TTC549 (cell line): ENCODE measurements around the gene GOLGB1.

Experiments
- FAIRE-seq: peaks from 2 replicates; lab custom pipeline; 2012; peaks lifted over from hg19 to GRCh38; lab: Jason Lieb, UNC

The GOLGB1 gene

GRCh38 chr3:121637922-121638321 is 111.6 kb downstream of the GOLGB1 start:
- no peak for FAIRE-seq

- no peak for FAIRE-seq
Measured at GRCh38 chr3:121630355-121630754, 119.2 kb downstream of the GOLGB1 start.

GRCh38 chr3:121629601-121630000 is 119.9 kb downstream of the GOLGB1 start:
- FAIRE-seq = no peak

- no peak for FAIRE-seq
Measured at GRCh38 chr3:121627622-121628021, 121.9 kb downstream of the GOLGB1 start.

- no peak for FAIRE-seq
Measured at GRCh38 chr3:121627211-121627610, 122.3 kb downstream of the GOLGB1 start.

- no peak for FAIRE-seq
Measured at GRCh38 chr3:121626495-121626894, 123.0 kb downstream of the GOLGB1 start.

- no peak for FAIRE-seq
Measured at GRCh38 chr3:121624147-121624899, 125.2 kb downstream of the GOLGB1 start.

GRCh38 chr3:121621491-121621890 is 128.1 kb downstream of the GOLGB1 start:
- no peak for FAIRE-seq

- no peak for FAIRE-seq
Measured at GRCh38 chr3:121619691-121620090, 129.8 kb downstream of the GOLGB1 start.
